RWPE1 (cell line): ENCODE measurements around the gene MICU1.
A peak's percentile ranks its signal among the peaks of the same experiment; 100 is the strongest.
"Not testable (repeated sequence)": the region's sequence is repeated elsewhere in the genome, so short reads cannot be mapped to it uniquely, and the experiment has no call there.

ENCODE experiments used
- CTCF ChIA-PET: fragments of 350-600 bp; sonication (Branson Sonifier 250); formaldehyde crosslinking; extraction: SDS; loops from one replicate; lab custom pipeline; 2021; lab: Yijun Ruan, JAX
- POLR2A ChIA-PET: fragments of 400-600 bp; formaldehyde crosslinking; extraction: SDS; loops from one replicate; lab custom pipeline; 2020; ENCODE audit warnings: antibody characterized with exemption; ENCODE audit not compliant: low non-redundant PET; lab: Yijun Ruan, JAX
- DNase-seq: peaks from one replicate; pipeline ENCODE4 v3.0.0; 2012; ENCODE audit warnings: low spot score
- H3K27ac ChIP-seq: fragments of 450-650 bp; 2 replicates; pipeline ENCODE4 v1.5.1; 2017
- TF ChIP-seq, protein P1 (sequence below): fragments of 450-650 bp; conservative IDR thresholded peaks from 2 replicates; pipeline ENCODE4 v1.5.1; 2017; ENCODE audit warnings: low read depth, mild to moderate bottlenecking

MICU1 gene

DNA sequence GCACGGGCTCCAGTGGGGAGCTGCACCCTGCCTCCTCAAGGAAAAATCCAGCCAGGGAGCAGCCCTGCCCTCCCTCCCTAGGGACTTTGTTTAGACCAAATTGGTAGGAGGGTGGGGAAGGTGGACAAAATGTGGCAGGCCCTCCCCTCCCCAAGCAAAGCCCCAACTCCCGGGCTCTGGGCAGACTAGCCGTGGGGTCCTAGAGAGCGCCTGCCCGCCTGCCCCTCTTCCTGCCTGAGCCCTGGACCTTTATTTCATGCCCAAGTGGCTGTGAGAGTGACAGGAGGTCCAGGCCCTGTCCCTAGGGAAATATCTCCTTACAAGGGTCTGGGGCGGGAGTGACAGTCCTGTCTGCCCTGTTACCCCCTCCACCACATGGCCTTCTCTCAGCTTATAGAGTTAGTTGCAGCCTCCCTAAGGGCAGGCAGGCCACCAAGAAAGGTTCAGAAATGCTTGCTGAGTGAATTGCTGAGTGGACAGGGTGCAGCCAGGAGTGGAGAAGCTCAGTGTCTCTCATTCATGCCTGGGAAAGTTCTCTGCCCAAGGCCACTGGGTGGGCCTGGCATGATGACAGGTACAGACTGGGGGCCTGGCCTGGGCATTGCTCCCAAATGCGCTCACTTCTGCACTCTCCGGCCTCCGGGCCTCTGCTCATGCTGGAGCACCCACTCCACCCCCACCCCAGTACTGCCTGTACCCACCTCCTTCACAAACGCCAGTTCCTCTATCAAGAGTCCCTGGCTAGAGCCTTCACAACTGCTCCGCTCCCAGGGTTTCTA, 296.4 kb downstream of the MICU1 start:
- TF ChIP-seq, protein P1, sequence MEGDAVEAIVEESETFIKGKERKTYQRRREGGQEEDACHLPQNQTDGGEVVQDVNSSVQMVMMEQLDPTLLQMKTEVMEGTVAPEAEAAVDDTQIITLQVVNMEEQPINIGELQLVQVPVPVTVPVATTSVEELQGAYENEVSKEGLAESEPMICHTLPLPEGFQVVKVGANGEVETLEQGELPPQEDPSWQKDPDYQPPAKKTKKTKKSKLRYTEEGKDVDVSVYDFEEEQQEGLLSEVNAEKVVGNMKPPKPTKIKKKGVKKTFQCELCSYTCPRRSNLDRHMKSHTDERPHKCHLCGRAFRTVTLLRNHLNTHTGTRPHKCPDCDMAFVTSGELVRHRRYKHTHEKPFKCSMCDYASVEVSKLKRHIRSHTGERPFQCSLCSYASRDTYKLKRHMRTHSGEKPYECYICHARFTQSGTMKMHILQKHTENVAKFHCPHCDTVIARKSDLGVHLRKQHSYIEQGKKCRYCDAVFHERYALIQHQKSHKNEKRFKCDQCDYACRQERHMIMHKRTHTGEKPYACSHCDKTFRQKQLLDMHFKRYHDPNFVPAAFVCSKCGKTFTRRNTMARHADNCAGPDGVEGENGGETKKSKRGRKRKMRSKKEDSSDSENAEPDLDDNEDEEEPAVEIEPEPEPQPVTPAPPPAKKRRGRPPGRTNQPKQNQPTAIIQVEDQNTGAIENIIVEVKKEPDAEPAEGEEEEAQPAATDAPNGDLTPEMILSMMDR = no peak
- H3K27ac ChIP-seq = peak overlapping the region; percentile 100
- ChIA-PET POLR2A (interaction anchor here (1.1 to 4.8 kb wide), 2 partner anchors 9 to 52 kb away, joined by 12 to 46 read pairs; no protein-coding TSS in a partner anchor), CTCF (interaction anchor here (0.7 to 1.6 kb wide), 3 partner anchors 39 to 71 kb away, joined by 3 read pairs; no protein-coding TSS in a partner anchor)
- DNase-seq = no peak

DNA sequence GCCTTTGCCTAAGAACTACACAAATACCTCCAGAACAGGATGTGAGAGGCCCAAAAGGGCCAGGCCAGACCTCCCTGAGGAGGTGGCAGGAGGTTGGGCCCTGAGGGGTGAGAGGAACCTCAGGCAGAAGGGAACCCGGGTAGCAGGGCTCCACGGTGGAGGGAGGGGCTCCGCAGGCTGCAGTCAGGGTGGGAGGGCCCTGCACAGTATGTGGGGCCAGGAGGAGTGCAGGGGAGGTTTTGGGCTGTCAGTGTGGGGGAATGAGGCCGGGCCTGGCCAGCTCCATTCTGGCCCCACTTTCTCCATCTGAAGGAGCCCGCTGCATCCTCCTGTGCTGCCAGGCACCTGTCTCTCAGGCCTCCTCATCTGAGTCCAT, 297.1 kb downstream of the MICU1 start:
- POLR2A ChIA-PET = interaction anchor here (4.8 kb wide), 1 partner anchor 52 kb away, joined by 46 read pairs; no protein-coding TSS in a partner anchor
- CTCF ChIA-PET = interaction anchor here (0.6 to 2.0 kb wide), 10 partner anchors 9 to 196 kb away, joined by 3 to 14 read pairs (median 3); no protein-coding TSS in a partner anchor
- DNase-seq = no peak
- TF ChIP-seq, protein P1 = no peak
- peak overlapping the region; percentile 100 for H3K27ac ChIP-seq

DNA sequence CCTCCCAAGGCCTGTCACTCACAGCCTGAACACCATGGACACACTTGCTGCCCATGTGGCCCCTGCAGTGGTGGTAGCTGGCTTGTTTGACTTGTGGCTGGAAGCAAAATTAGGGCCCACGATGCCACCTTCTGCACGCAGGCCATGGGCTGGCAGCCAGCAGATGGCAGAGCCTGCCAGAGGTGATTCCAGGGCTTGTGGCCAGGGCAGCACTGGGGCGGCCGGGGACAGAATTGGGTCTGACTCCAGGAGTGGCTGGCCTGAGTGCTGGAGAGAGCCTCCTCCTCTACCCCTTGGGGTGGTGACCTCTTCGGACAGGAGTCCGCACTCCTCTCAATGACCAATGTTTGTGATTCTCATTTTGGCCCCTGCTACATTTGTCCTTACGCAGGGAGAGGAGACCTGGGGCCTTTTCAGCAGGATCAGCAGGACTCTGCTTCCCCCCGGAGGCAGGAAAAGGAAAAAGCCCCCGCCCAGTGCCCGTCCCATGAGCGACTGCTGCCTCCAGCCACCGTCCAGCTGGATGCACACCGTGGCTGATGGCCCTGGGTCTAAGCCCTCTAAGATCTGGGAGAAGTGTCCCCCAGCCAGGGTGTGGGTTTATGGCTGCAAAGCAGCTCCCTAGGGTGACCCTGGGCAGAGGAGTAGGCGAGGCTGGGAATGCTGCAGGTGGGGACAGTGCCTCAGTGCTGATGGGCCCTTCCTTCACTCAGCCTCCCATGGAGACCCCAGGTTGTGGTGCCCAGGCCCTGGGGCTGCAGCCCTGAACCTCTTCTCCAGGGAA, 297.6 kb downstream of the MICU1 start:
- peak overlapping the region; percentile 100 for H3K27ac ChIP-seq
- POLR2A ChIA-PET = interaction anchor here (1.4 to 4.8 kb wide), 2 partner anchors 51 to 55 kb away, joined by 3 to 46 read pairs; partner anchors contain the start of gene DDIT4
- TF ChIP-seq, protein P1 = peak; percentile 64
- no peak for DNase-seq
- CTCF ChIA-PET = interaction anchor here (0.6 to 2.0 kb wide), 10 partner anchors 8 to 196 kb away, joined by 3 to 14 read pairs (median 3); no protein-coding TSS in a partner anchor

DNA sequence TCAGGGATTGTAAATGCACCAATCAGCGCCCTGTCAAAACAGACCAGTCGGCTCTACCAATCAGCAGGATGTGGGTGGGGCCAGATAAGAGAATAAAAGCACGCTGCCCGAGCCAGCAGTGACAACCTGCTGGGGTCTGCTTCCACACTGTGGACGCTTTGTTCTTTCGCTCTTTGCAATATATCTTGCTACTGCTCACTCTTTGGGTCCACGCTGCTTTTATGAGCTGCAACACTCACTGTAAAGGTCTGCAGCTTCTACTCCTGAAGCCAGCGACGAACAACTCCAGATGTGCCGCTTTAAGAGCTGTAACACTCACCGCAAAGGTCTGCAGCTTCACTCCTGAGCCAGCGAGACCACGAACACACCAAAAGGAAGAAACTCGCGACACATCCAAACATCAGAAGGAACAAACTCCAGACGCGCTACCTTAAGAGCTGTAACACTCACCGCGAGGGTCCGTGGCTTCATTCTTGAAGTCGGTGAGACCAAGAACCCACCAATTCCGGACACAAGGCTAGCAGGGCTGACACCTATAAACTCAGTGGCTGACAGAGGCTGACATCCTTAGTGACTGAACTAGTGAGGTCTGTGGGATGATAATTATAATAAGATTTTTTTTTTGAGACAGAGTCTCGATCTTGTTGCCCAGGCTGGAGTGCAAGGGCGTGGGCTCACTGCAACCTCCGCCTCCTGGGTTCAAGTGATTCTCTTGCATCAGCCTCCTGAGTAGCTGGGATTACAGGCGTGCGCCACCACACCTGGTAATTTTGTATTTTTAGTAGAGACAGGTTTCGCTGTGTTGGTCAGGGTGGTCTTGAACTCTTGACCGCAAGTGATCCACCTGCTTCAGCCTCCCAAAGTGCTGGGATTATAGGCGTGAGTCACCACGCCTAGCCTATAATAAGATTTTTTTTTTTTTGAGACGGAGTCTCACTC, 298.9 kb downstream of the MICU1 start:
- ChIA-PET CTCF (interaction anchor here (2.0 kb wide), 1 partner anchor 51 kb away, joined by 14 read pairs; no protein-coding TSS in a partner anchor), POLR2A (interaction anchor here (1.1 to 1.4 kb wide), 2 partner anchors 30 to 53 kb away, joined by 3 read pairs; partner anchors contain the start of gene DDIT4)
- peak overlapping the region; percentile 100 for H3K27ac ChIP-seq
- not testable (repeated sequence) for DNase-seq

DNA sequence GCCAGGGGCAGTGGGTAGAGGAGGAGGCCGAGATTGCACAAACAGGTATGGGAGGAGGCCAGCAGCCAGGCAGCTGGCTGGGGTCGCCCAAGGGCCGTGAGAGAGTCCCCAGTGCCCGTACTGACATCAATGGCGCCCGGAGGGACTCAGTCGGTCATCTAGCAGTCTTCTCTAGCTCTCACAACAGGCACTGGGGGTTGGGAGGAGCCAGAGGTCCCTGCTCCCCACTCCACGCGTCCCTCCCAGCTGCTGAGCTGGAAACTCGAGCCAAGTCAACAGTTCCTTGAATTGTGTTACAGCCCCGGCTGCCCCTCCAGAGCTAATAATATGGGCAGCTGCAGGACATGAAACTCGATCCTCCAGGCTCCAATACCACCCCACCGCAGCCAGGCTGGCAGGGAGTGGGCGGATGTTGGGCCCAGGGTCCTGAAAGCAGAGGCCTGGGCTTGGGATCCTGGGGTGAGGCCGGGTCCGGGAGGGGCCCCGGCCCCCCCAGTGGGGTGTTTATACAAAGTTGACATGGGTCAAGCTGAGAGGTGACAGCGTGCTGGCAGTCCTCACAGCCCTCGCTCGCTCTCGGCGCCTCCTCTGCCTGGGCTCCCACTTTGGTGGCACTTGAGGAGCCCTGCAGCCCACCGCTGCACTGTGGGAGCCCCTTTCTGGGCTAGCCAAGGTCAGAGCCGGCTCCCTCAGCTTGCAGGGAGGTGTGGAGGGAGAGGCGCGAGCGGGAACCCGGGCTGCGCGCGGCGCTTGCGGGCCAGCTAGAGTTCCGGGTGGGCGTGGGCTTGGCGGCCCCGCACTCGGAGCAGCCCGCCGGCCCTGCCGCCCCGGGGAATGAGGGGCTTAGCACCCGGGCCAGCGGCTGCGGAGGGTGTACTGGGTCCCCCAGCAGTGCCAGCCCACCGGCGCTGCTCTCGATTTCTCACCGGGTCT, 300.4 kb downstream of the MICU1 start:
- POLR2A ChIA-PET = interaction anchor here (0.7 to 1.2 kb wide), 2 partner anchors 49 to 51 kb away, joined by 3 to 5 read pairs; no protein-coding TSS in a partner anchor

DNA sequence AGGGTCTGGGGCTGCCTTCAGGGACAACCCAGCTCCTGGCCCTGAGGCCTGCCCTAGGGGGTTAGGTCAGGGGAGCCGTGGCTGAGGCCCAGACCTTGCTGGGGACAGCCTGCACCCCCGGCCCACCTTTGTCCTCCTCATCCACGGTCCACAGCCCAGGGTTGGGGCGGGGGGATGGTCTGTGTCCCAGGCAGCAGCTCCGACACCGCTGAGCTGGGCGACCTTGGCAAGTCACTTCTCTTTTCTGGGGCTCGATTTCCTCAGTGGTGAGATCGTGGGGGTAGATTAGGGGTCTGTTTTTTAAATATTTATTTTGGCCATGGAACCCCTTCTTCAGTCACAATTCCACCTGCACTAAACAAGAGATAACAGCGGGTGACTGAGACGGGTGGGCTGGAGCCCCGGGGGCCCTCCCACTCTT, 302.1 kb downstream of the MICU1 start:
- peak overlapping the region; percentile 100 for H3K27ac ChIP-seq
- no peak for DNase-seq
- CTCF ChIA-PET = interaction anchor here (0.7 kb wide), 1 partner anchor 32 kb away, joined by 4 read pairs; no protein-coding TSS in a partner anchor
- TF ChIP-seq, protein P1 = no peak
- POLR2A ChIA-PET = interaction anchor here (0.5 to 0.6 kb wide), 3 partner anchors 8 to 52 kb away, joined by 3 to 4 read pairs (median 4); partner anchors contain the start of gene DDIT4

More for the DNA sequence above, 300.4 kb downstream of the MICU1 start:
- CTCF ChIA-PET = interaction anchor here (0.7 kb wide), 1 partner anchor 50 kb away, joined by 3 read pairs; no protein-coding TSS in a partner anchor
- peak overlapping the region; percentile 100 for H3K27ac ChIP-seq
- not testable (repeated sequence) for DNase-seq
